Fibroblast of villous mesenchyme (primary cell): ENCODE measurements around the gene AMPD2. TPM values are rescaled to one million over a fixed set of nuclear protein-coding genes. Genes with fewer than 3 reads are reported as not detected.

Experiments used
- DNase-seq: peaks from one replicate; pipeline ENCODE4 v3.0.0-alpha.2; 2010; ENCODE audit warnings: low read depth
- H3K4me3 ChIP-seq: 2 replicates; pipeline ENCODE4 v1.5.1; 2011; ENCODE audit warnings: low read depth, mild to moderate bottlenecking, low read length
- CTCF ChIP-seq: IDR thresholded peaks from 2 replicates; pipeline ENCODE4 v1.5.1; 2012; ENCODE audit warnings: low read depth, mild to moderate bottlenecking, low read length; ENCODE audit not compliant: insufficient read depth
- total RNA-seq: library from RNA; depleted of rRNA; stranded (reverse); fragments of >200 nt; gene quantifications from 2 replicates; pipeline ENCODE4 v1.2.3, GENCODE V29; 2012

Gene AMPD2
- total RNA-seq = 90.5 and 107 TPM in 2 replicates

GRCh38 chr1:109619576-109620400 lies at the start of gene AMPD2, which contains the start of gene GNAT2:
AMPD2 (plus strand) TSS chr1:109619837; CDS start chr1:109621176, 1,339 bp downstream.
GNAT2 (minus strand) TSS chr1:109619616; CDS start chr1:109612870, 6,746 bp downstream.
- peak; percentile 95 for DNase-seq
- H3K4me3 ChIP-seq = peak within 1 kb of the TSS; percentile 98
- TF ChIP-seq CTCF = no peak

- TF ChIP-seq CTCF = no peak
- no peak overlapping the region for H3K4me3 ChIP-seq
- DNase-seq = peak; percentile 81
Measured at GRCh38 chr1:109570414-109570813, 49.2 kb upstream of the AMPD2 start.

GRCh38 chr1:109573785-109574184 lies 45.9 kb upstream of the AMPD2 start:
- no peak overlapping the region for H3K4me3 ChIP-seq
- TF ChIP-seq CTCF = no peak
- no peak for DNase-seq

- no peak for TF ChIP-seq CTCF
- no peak overlapping the region for H3K4me3 ChIP-seq
- no peak for DNase-seq
Measured at GRCh38 chr1:109578947-109579443, 40.6 kb upstream of the AMPD2 start.

- no peak for DNase-seq
- TF ChIP-seq CTCF = no peak
- H3K4me3 ChIP-seq = no peak overlapping the region
Measured at GRCh38 chr1:109579491-109579890, 40.1 kb upstream of the AMPD2 start.

- no peak for DNase-seq
- no peak for TF ChIP-seq CTCF
- H3K4me3 ChIP-seq = no peak overlapping the region
Measured at GRCh38 chr1:109582021-109582420, 37.6 kb upstream of the AMPD2 start.

GRCh38 chr1:109584766-109585165 lies 34.9 kb upstream of the AMPD2 start:
- TF ChIP-seq CTCF = no peak
- DNase-seq = no peak
- no peak overlapping the region for H3K4me3 ChIP-seq
